MM.1S (cell line): Measurements from ENCODE around the gene EBF3.

Source experiments
- DNase-seq: peaks from one replicate; pipeline ENCODE4 v3.0.0-alpha.2; 2015
- H2AFZ ChIP-seq: fragments of 300-600 bp; sonication (generic); 2 replicates; pipeline ENCODE4 v1.6.0; 2016; ENCODE audit warnings: antibody characterized with exemption, low read length
- H3F3A ChIP-seq: fragments of 300-600 bp; sonication (generic); 2 replicates; pipeline ENCODE4 v1.6.1; 2016; ENCODE audit warnings: mild to moderate bottlenecking, antibody characterized with exemption, low read length, moderate library complexity, mixed read lengths; ENCODE audit not compliant: insufficient read depth
- H3K27ac ChIP-seq: fragments of 300-600 bp; sonication (generic); 2 replicates; pipeline ENCODE4 v1.5.1; 2016; ENCODE audit warnings: mild to moderate bottlenecking, low read length
- H3K27me3 ChIP-seq: fragments of 300-600 bp; sonication (generic); replicated peaks from 2 replicates; pipeline ENCODE4 v1.6.0; 2016; ENCODE audit warnings: low read length; ENCODE audit not compliant: insufficient read depth
- H3K36me3 ChIP-seq: fragments of 300-600 bp; sonication (generic); replicated peaks from 2 replicates; pipeline ENCODE4 v1.6.1; 2016; ENCODE audit warnings: mild to moderate bottlenecking, low read length, mixed read lengths; ENCODE audit not compliant: insufficient read depth
- H3K4me1 ChIP-seq: fragments of 300-600 bp; sonication (generic); 2 replicates; pipeline ENCODE4 v1.6.1; 2016; ENCODE audit warnings: low read length, mixed read lengths
- H3K4me2 ChIP-seq: fragments of 300-600 bp; sonication (generic); 2 replicates; pipeline ENCODE4 v1.6.0; 2016; ENCODE audit warnings: low read depth, low read length
- H3K4me3 ChIP-seq: fragments of 300-600 bp; sonication (generic); 2 replicates; pipeline ENCODE4 v1.5.1; 2016; ENCODE audit warnings: low read length, mixed read lengths
- H3K79me2 ChIP-seq: fragments of 300-600 bp; sonication (generic); 2 replicates; pipeline ENCODE4 v1.6.1; 2016; ENCODE audit warnings: mixed run types, low read length, mixed read lengths
- H3K9ac ChIP-seq: fragments of 300-600 bp; sonication (generic); 2 replicates; pipeline ENCODE4 v1.6.1; 2016; ENCODE audit warnings: low read length, mixed read lengths
- H3K9me2 ChIP-seq: fragments of 300-600 bp; sonication (generic); replicated peaks from 2 replicates; pipeline ENCODE4 v1.6.1; 2016; ENCODE audit warnings: mild to moderate bottlenecking, low read length, mixed read lengths; ENCODE audit not compliant: insufficient read depth
- H3K9me3 ChIP-seq: fragments of 300-600 bp; sonication (generic); replicated peaks from 2 replicates; pipeline ENCODE4 v1.6.1; 2016; ENCODE audit warnings: mild to moderate bottlenecking, low read length, mixed read lengths; ENCODE audit not compliant: insufficient read depth
- H4K20me1 ChIP-seq: fragments of 300-600 bp; sonication (generic); 2 replicates; pipeline ENCODE4 v1.6.1; 2016; ENCODE audit warnings: mild to moderate bottlenecking, low read length, moderate library complexity, mixed read lengths; ENCODE audit not compliant: insufficient read depth
- CTCF ChIP-seq: fragments of 300-600 bp; sonication (generic); IDR thresholded peaks from 2 replicates; pipeline ENCODE4 v1.5.1; 2016; ENCODE audit warnings: antibody characterized with exemption, low read length, mixed read lengths
- EZH2 ChIP-seq: fragments of 300-600 bp; sonication (generic); optimal IDR thresholded peaks from 2 replicates; pipeline ENCODE3; 2017; ENCODE audit warnings: low read depth, mild to moderate bottlenecking, antibody characterized with exemption, low read length, mixed read lengths
- EZH2phosphoT487 ChIP-seq: fragments of 300-600 bp; sonication (generic); IDR thresholded peaks from 2 replicates; pipeline ENCODE4 v1.6.1; 2018; ENCODE audit warnings: antibody characterized with exemption, low read length

Gene EBF3

GRCh38 chr10:130003166-130003565, 39.1 kb upstream of the EBF3 start:
- H3K9ac ChIP-seq, result no peak overlapping the region
- H3K9me2 ChIP-seq, result no peaks in the 10 kb centered on the region
- H2AFZ ChIP-seq, result no peak overlapping the region
- H3K4me1 ChIP-seq, result no peaks in the 10 kb centered on the region
- no peaks in the 10 kb centered on the region for H3K9me3 ChIP-seq
- no peak overlapping the region for H3K4me2 ChIP-seq
- no peak for TF ChIP-seq CTCF
- TF ChIP-seq EZH2phosphoT487, result no peak
- TF ChIP-seq EZH2, result no peak
- no peak overlapping the region for H3K4me3 ChIP-seq
- H3K36me3 ChIP-seq, result no peaks in the 10 kb centered on the region
- no peaks in the 10 kb centered on the region for H3K27me3 ChIP-seq
- no peaks in the 10 kb centered on the region for H4K20me1 ChIP-seq
- H3K27ac ChIP-seq, result no peak overlapping the region
- no peaks in the 10 kb centered on the region for H3K79me2 ChIP-seq
- no peaks in the 10 kb centered on the region for H3F3A ChIP-seq
- no peak for DNase-seq

GRCh38 chr10:130002606-130003005, 38.5 kb upstream of the EBF3 start:
- no peaks in the 10 kb centered on the region for H3K27me3 ChIP-seq
- no peaks in the 10 kb centered on the region for H3K9me3 ChIP-seq
- H2AFZ ChIP-seq, result no peak overlapping the region
- no peaks in the 10 kb centered on the region for H3K9me2 ChIP-seq
- no peaks in the 10 kb centered on the region for H3K36me3 ChIP-seq
- H3K4me1 ChIP-seq, result no peaks in the 10 kb centered on the region
- TF ChIP-seq CTCF, result no peak
- no peak for TF ChIP-seq EZH2
- no peak for TF ChIP-seq EZH2phosphoT487
- H3K4me2 ChIP-seq, result no peak overlapping the region
- H3F3A ChIP-seq, result no peaks in the 10 kb centered on the region
- no peak for DNase-seq
- H3K79me2 ChIP-seq, result no peaks in the 10 kb centered on the region
- no peak overlapping the region for H3K27ac ChIP-seq
- no peaks in the 10 kb centered on the region for H4K20me1 ChIP-seq
- no peak overlapping the region for H3K4me3 ChIP-seq
- no peak overlapping the region for H3K9ac ChIP-seq

GRCh38 chr10:130000918-130001317, 36.8 kb upstream of the EBF3 start:
- Histone ChIP-seq H3K79me2 (no peaks in the 10 kb centered on the region), H2AFZ (no peak overlapping the region), H3K4me2 (no peak overlapping the region), H3K9ac (no peak overlapping the region), H3K27ac (no peak overlapping the region), H3K36me3 (no peaks in the 10 kb centered on the region), H3K9me3 (no peaks in the 10 kb centered on the region), H3K4me1 (no peaks in the 10 kb centered on the region), H3K9me2 (no peaks in the 10 kb centered on the region), H3K27me3 (no peaks in the 10 kb centered on the region), H4K20me1 (no peaks in the 10 kb centered on the region), H3K4me3 (no peak overlapping the region), H3F3A (no peaks in the 10 kb centered on the region)
- DNase-seq, result no peak
- TF ChIP-seq EZH2phosphoT487 (no peak), EZH2 (no peak), CTCF (no peak)
